LNCaP clone FGC (cell line): ENCODE measurements around the gene C3orf85.

Experiments used
- DNase-seq: peaks from one replicate; pipeline ENCODE4 v3.0.0-alpha.2; 2011; ENCODE audit warnings: low read depth
- H3K4me3 ChIP-seq: 2 replicates; pipeline ENCODE4 v1.5.1; 2011; ENCODE audit warnings: mild to moderate bottlenecking, low read depth, low read length, control low read depth
- TF ChIP-seq, protein P1 (sequence below): IDR thresholded peaks from 2 replicates; pipeline ENCODE4 v1.5.1; 2012; ENCODE audit warnings: mild to moderate bottlenecking; ENCODE audit not compliant: control insufficient read depth, insufficient read depth; ENCODE audit errors: extremely low read depth

The C3orf85 gene

DNA sequence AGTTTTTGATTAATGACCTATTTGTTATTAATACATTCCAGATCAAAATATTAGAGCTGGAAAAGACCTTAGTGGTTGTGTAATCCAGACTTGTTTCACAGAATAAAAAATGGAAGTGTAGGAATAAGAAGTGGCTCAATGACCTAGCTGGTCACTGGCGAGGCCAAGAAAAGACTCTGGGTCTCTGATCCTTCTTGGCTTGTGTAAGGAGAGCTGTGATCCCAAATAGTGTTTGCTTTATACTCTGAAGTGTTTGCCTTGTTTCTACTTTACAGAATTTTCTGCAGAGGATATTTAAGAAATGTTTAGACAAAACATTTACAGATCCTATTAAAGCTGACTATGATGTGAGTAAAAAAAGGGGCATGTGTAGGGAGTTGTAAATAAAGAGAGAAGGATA lies 7.1 kb downstream of the C3orf85 start:
- H3K4me3 ChIP-seq: no peak overlapping the region
- TF ChIP-seq, protein P1, sequence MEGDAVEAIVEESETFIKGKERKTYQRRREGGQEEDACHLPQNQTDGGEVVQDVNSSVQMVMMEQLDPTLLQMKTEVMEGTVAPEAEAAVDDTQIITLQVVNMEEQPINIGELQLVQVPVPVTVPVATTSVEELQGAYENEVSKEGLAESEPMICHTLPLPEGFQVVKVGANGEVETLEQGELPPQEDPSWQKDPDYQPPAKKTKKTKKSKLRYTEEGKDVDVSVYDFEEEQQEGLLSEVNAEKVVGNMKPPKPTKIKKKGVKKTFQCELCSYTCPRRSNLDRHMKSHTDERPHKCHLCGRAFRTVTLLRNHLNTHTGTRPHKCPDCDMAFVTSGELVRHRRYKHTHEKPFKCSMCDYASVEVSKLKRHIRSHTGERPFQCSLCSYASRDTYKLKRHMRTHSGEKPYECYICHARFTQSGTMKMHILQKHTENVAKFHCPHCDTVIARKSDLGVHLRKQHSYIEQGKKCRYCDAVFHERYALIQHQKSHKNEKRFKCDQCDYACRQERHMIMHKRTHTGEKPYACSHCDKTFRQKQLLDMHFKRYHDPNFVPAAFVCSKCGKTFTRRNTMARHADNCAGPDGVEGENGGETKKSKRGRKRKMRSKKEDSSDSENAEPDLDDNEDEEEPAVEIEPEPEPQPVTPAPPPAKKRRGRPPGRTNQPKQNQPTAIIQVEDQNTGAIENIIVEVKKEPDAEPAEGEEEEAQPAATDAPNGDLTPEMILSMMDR: no peak
- DNase-seq: no peak

DNA sequence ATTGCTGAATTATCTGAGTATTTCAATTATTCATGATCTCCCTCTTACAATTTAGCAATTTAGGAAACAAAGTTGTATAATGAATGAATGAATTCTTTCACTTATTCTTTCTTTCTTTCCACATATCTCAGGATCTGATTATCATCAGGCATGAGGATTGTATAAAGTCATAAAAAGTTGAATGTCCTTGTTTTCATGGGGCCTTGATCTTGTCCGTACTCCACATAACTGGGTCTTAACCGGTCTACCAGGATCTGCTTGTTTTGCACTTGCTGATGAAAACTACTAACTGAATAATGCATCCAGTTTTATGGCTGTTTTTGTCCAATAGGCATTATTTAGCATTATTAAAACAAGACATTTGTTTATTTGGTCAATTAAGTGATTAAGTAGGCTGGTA lies 12.6 kb downstream of the C3orf85 start:
- TF ChIP-seq, protein P1: no peak
- no peak for DNase-seq
- H3K4me3 ChIP-seq: no peak overlapping the region

DNA sequence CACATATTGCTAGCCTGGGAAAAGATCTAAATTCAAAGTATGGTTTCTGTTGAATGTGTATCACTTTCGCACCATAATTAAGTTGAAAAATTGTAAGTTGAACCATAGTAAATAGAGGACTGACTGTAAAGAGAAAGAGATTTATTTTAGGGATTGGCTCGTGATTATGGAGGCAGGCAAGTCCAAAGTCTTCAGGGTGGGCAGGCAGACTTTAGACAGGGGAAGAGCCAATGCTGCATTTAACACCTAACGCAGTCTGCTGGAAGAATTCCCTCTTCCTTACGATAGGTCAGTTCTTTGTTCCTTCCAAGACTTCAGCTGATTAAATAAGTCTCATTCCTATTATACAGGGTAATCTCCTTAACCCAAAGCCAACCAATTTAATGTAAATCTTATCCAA lies 15.8 kb downstream of the C3orf85 start:
- TF ChIP-seq, protein P1: no peak
- no peak overlapping the region for H3K4me3 ChIP-seq
- no peak for DNase-seq

- H3K4me3 ChIP-seq: no peak overlapping the region
- no peak for DNase-seq
- TF ChIP-seq, protein P1: no peak
Measured at GRCh38 chr3:109154979-109155378, 18.5 kb downstream of the C3orf85 start.

GRCh38 chr3:109155828-109156227 lies 19.3 kb downstream of the C3orf85 start:
- TF ChIP-seq, protein P1: no peak
- no peak overlapping the region for H3K4me3 ChIP-seq
- DNase-seq: no peak

DNA sequence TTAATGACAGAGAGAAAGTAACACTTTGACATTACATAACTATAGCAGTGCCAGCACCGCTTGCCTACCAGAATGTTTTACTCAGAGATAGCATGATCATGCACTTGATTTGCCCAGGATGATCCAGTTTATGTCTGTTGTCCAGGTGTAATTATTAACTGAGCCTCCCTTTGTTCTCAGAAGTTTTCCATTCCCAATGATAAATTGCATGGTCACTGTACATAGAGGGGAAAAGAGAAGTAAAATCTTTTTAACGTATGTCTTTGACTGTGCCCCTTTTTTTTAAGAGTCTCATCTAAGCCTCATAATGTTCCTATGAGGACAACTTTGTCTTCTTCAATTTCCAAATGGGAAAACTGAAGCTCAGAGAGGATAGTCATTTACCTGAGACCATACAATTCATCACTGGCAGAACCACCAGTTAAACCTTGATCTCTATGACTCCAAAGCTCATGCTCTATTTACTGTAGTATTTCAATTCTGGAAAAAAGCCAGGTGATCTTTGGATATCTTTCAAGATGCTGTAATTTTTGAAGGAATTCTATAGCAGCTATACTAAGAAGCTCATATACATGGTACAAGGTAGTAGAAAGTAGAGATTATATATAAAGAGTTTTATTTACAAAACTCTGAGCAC lies 25.1 kb downstream of the C3orf85 start:
- no peak for DNase-seq
- TF ChIP-seq, protein P1: no peak
- no peak overlapping the region for H3K4me3 ChIP-seq

DNA sequence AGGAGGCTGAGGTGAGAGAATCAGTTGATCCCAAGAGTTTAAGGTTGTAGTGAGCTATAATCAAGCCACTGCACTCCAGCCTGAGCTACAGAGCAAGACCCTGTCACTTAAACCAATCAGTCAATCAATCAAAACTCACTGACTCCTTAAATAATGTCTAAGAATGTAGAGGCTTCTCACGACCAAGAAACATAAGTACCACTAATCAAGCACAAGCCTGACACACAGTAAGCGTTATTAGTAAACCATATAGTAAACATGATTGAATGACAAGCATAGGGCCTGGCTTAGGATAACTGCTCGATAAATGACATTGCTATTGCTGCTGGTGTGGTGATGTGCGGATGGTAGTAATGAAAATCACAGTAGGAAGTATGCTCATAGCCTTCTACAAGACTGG lies 29.4 kb downstream of the C3orf85 start:
- TF ChIP-seq, protein P1: no peak
- no peak for DNase-seq
- no peak overlapping the region for H3K4me3 ChIP-seq
